Effector memory CD4-positive, alpha-beta T cell (primary cell): Measurements from ENCODE around the gene TTLL9.

Experiments used
- DNase-seq, 3 donors: peaks; one replicate each; pipeline ENCODE4 v3.0.0-alpha.2; 2020
- H3K27ac ChIP-seq: 2 replicates; pipeline ENCODE4 v1.7.0; 2013; ENCODE audit warnings: mild to moderate bottlenecking, low read length, moderate library complexity; ENCODE audit not compliant: insufficient read depth, poor library complexity, severe bottlenecking
- H3K27me3 ChIP-seq: replicated peaks from 2 replicates; pipeline ENCODE4 v1.7.0; 2013; ENCODE audit warnings: mild to moderate bottlenecking, low read length; ENCODE audit not compliant: insufficient read depth, control insufficient read depth, poor library complexity, severe bottlenecking
- H3K36me3 ChIP-seq: 2 replicates; pipeline ENCODE4 v1.7.0; 2013; ENCODE audit warnings: mild to moderate bottlenecking, low read length, moderate library complexity; ENCODE audit not compliant: control insufficient read depth, insufficient read depth
- H3K4me1 ChIP-seq: 2 replicates; pipeline ENCODE4 v1.7.0; 2013; ENCODE audit warnings: low read length, mild to moderate bottlenecking; ENCODE audit not compliant: control insufficient read depth, insufficient read depth, poor library complexity, severe bottlenecking
- H3K4me3 ChIP-seq: 2 replicates; pipeline ENCODE4 v1.7.0; 2013; ENCODE audit warnings: low read length, low read depth, mild to moderate bottlenecking; ENCODE audit not compliant: insufficient read depth, poor library complexity, severe bottlenecking
- H3K9me3 ChIP-seq: 2 replicates; pipeline ENCODE4 v1.7.0; 2013; ENCODE audit warnings: mild to moderate bottlenecking, low read length, moderate library complexity; ENCODE audit not compliant: control insufficient read depth

TTLL9 gene

GRCh38 chr20:31844737-31845299 is 25.6 kb upstream of the TTLL9 start:
- no peak overlapping the region for H3K4me3 ChIP-seq

GRCh38 chr20:31845300-31845863 is 25.1 kb upstream of the TTLL9 start, which contains the start of gene FOXS1:
Gene FOXS1 (minus strand): TSS chr20:31845604. CDS start chr20:31845542, 62 bp downstream.
- no peak for DNase-seq
- no peaks in the 10 kb centered on the region for H3K27me3 ChIP-seq
- H3K4me3 ChIP-seq: no peak within 1 kb of the TSS
- H3K4me1 ChIP-seq: no peaks in the 10 kb centered on the region
- no peaks in the 10 kb centered on the region for H3K9me3 ChIP-seq
- H3K36me3 ChIP-seq: no peaks in the 10 kb centered on the region
- H3K27ac ChIP-seq: no peak within 1 kb of the TSS

More at GRCh38 chr20:31844737-31845299, 25.6 kb upstream of the TTLL9 start:
- H3K27me3 ChIP-seq: no peaks in the 10 kb centered on the region
- DNase-seq: no peak
- no peaks in the 10 kb centered on the region for H3K4me1 ChIP-seq
- no peak overlapping the region for H3K27ac ChIP-seq
- no peaks in the 10 kb centered on the region for H3K9me3 ChIP-seq
- H3K36me3 ChIP-seq: no peaks in the 10 kb centered on the region

GRCh38 chr20:31846793-31847138 is 23.7 kb upstream of the TTLL9 start:
- no peak overlapping the region for H3K4me3 ChIP-seq
- no peaks in the 10 kb centered on the region for H3K36me3 ChIP-seq
- no peaks in the 10 kb centered on the region for H3K4me1 ChIP-seq
- H3K9me3 ChIP-seq: no peaks in the 10 kb centered on the region
- DNase-seq: no peak
- no peaks in the 10 kb centered on the region for H3K27me3 ChIP-seq
- H3K27ac ChIP-seq: no peak overlapping the region

GRCh38 chr20:31848088-31848999 is 22.1 kb upstream of the TTLL9 start:
- H3K4me3 ChIP-seq: no peak overlapping the region
- no peaks in the 10 kb centered on the region for H3K4me1 ChIP-seq
- no peak for DNase-seq
- H3K27ac ChIP-seq: no peak overlapping the region
- H3K36me3 ChIP-seq: no peaks in the 10 kb centered on the region
- H3K9me3 ChIP-seq: no peaks in the 10 kb centered on the region
- H3K27me3 ChIP-seq: peaks cover 6% of the 10 kb centered on the region

GRCh38 chr20:31849306-31849930 is 21.0 kb upstream of the TTLL9 start:
- no peak for DNase-seq

GRCh38 chr20:31851240-31851955 is 19.0 kb upstream of the TTLL9 start:
- DNase-seq: no peak
- H3K36me3 ChIP-seq: no peaks in the 10 kb centered on the region
- no peak overlapping the region for H3K4me3 ChIP-seq
- no peak overlapping the region for H3K27ac ChIP-seq
- peaks cover 11% of the 10 kb centered on the region for H3K27me3 ChIP-seq
- no peaks in the 10 kb centered on the region for H3K9me3 ChIP-seq
- no peaks in the 10 kb centered on the region for H3K4me1 ChIP-seq

More at GRCh38 chr20:31849306-31849930, 21.0 kb upstream of the TTLL9 start:
- Histone ChIP-seq H3K4me1 (no peaks in the 10 kb centered on the region), H3K9me3 (no peaks in the 10 kb centered on the region), H3K4me3 (no peak overlapping the region), H3K27ac (no peak overlapping the region), H3K36me3 (no peaks in the 10 kb centered on the region), H3K27me3 (peaks cover 6% of the 10 kb centered on the region)

- no peak overlapping the region for H3K4me3 ChIP-seq
- H3K4me1 ChIP-seq: no peaks in the 10 kb centered on the region
- no peak overlapping the region for H3K27ac ChIP-seq
- peaks cover 11% of the 10 kb centered on the region for H3K27me3 ChIP-seq
- no peaks in the 10 kb centered on the region for H3K36me3 ChIP-seq
- H3K9me3 ChIP-seq: no peaks in the 10 kb centered on the region
- DNase-seq: no peak
Observed at GRCh38 chr20:31853481-31853880, 17.0 kb upstream of the TTLL9 start.

GRCh38 chr20:31856516-31856915 is 13.9 kb upstream of the TTLL9 start:
- Histone ChIP-seq H3K4me3 (no peak overlapping the region), H3K27ac (no peak overlapping the region), H3K27me3 (peaks cover 14% of the 10 kb centered on the region), H3K4me1 (peaks cover 8% of the 10 kb centered on the region), H3K36me3 (no peaks in the 10 kb centered on the region), H3K9me3 (no peaks in the 10 kb centered on the region)
- no peak for DNase-seq

GRCh38 chr20:31857861-31858759 is 12.3 kb upstream of the TTLL9 start:
- peaks cover 8% of the 10 kb centered on the region for H3K27me3 ChIP-seq
- H3K4me1 ChIP-seq: peaks cover 8% of the 10 kb centered on the region
- H3K4me3 ChIP-seq: no peak overlapping the region
- H3K27ac ChIP-seq: no peak overlapping the region
- no peaks in the 10 kb centered on the region for H3K36me3 ChIP-seq
- no peak for DNase-seq
- no peaks in the 10 kb centered on the region for H3K9me3 ChIP-seq
